Upper lobe of left lung (tissue), 6 donors: ENCODE data around the gene BPTF. TPM values are rescaled to one million over a fixed set of nuclear protein-coding genes. Genes with fewer than 3 reads are reported as not detected.

Experiments
- ATAC-seq, 2 donors: fragments of 200-7000 bp; cut with Tn5 transposase; one replicate each; pipeline ENCODE4 v1.9.1; 2022; ENCODE audit warnings: mild to moderate bottlenecking in 2 of 2, moderate library complexity in 2 of 2; ENCODE audit not compliant: low FRiP score in 2 of 2
- DNase-seq, 2 donors: peaks; one replicate each; pipeline ENCODE4 v3.0.0-alpha.2; 2019 to 2020
- H3K27ac ChIP-seq, 4 donors: fragments of 200-600 bp; sonication (generic); one replicate each; pipeline ENCODE4 v1.5.1; 2016 to 2019
- H3K27me3 ChIP-seq, 4 donors: fragments of 200-600 bp; sonication (generic); one replicate each; pipeline ENCODE4 v1.5.1; 2017 to 2019
- H3K36me3 ChIP-seq, 4 donors: fragments of 200-600 bp; sonication (generic); one replicate each; pipeline ENCODE4 v1.5.1; 2016 to 2019
- H3K4me1 ChIP-seq, 4 donors: fragments of 200-600 bp; sonication (generic); one replicate each; pipeline ENCODE4 v1.5.1; 2018 to 2019
- H3K4me3 ChIP-seq, 4 donors: fragments of 200-600 bp; sonication (generic); one replicate each; pipeline ENCODE4 v1.5.1; 2017 to 2019; ENCODE audit warnings: mild to moderate bottlenecking in 2 of 4, moderate library complexity in 1 of 4
- H3K9me3 ChIP-seq, 4 donors: fragments of 200-600 bp; sonication (generic); one replicate each; pipeline ENCODE4 v1.5.1; 2018 to 2019
- EP300 ChIP-seq, 4 donors: sonication (generic); formaldehyde crosslinking; IDR thresholded peaks; one replicate each; pipeline ENCODE4 v1.5.1; 2017; ENCODE audit warnings: antibody characterized with exemption in 4 of 4, control low read depth in 2 of 4
- POLR2A ChIP-seq, 4 donors: fragments of 450-650 bp; IDR thresholded peaks; one replicate each; pipeline ENCODE4 v1.5.1; 2016 to 2017; ENCODE audit warnings: antibody characterized with exemption in 4 of 4, mild to moderate bottlenecking in 2 of 4
- POLR2AphosphoS5 ChIP-seq, 2 donors: sonication (generic); formaldehyde crosslinking; IDR thresholded peaks; one replicate each; pipeline ENCODE4 v1.5.1; 2017; ENCODE audit warnings: antibody characterized with exemption in 2 of 2
- WGBS, 2 donors: methylation state at CpG; one replicate each; pipeline ENCODE4 v1.1.5; 2017 to 2018; 5-methylcytosine and 5-hydroxymethylcytosine counted together
- total RNA-seq, 6 donors: library from RNA; depleted of rRNA in 4 of 6; stranded (reverse); fragments of >200 nt in 4 of 6; gene quantifications; one replicate each; pipeline versions ENCODE4 v1.1.0 to v1.2.1, GENCODE V29; 2016 to 2021
- TF ChIP-seq, protein P1 (sequence below), 6 experiments: fragments of 450-650 bp in 4 of 6; fragments of 200-600 bp in 2 of 6; sonication (generic) in 2 of 6; IDR thresholded peaks; one replicate each; pipeline ENCODE4 v1.5.1; 2016 to 2019; ENCODE audit warnings: antibody characterized with exemption in 6 of 6
- donor health status: DM: no; HTN: no; CAD: no; lungs with moderate emphysema.
- donor health status: DM: no; HTN: yes; CAD: no; lungs with severe emphysema.

The BPTF gene
- total RNA-seq, 6 donors from 2014 or later, result 67.3 to 163 (median 79.7) TPM

GRCh38 chr17:67813803-67814180, 11.5 kb upstream of the BPTF start:
- Histone ChIP-seq H3K27ac (no peak overlapping the region), H3K4me3 (no peak overlapping the region), H3K36me3 (no peaks in the 10 kb centered on the region), H3K27me3 (no peaks in the 10 kb centered on the region), H3K9me3 (no peaks in the 10 kb centered on the region), H3K4me1 (no peaks in the 10 kb centered on the region)
- ATAC-seq (no peak), DNase-seq (no peak)
- WGBS, 2 donors, result 80 to 89% methylated on average over 5 of the region's 5 CpGs
- TF ChIP-seq, protein P1, sequence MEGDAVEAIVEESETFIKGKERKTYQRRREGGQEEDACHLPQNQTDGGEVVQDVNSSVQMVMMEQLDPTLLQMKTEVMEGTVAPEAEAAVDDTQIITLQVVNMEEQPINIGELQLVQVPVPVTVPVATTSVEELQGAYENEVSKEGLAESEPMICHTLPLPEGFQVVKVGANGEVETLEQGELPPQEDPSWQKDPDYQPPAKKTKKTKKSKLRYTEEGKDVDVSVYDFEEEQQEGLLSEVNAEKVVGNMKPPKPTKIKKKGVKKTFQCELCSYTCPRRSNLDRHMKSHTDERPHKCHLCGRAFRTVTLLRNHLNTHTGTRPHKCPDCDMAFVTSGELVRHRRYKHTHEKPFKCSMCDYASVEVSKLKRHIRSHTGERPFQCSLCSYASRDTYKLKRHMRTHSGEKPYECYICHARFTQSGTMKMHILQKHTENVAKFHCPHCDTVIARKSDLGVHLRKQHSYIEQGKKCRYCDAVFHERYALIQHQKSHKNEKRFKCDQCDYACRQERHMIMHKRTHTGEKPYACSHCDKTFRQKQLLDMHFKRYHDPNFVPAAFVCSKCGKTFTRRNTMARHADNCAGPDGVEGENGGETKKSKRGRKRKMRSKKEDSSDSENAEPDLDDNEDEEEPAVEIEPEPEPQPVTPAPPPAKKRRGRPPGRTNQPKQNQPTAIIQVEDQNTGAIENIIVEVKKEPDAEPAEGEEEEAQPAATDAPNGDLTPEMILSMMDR (IDR thresholded peaks at IDR 0.05), result no peak
- no peak for TF ChIP-seq EP300 (IDR thresholded peaks at IDR 0.05)
- TF ChIP-seq POLR2A (IDR thresholded peaks at IDR 0.05), result no peak
- no peak for TF ChIP-seq POLR2AphosphoS5 (IDR thresholded peaks at IDR 0.05)

DNA sequence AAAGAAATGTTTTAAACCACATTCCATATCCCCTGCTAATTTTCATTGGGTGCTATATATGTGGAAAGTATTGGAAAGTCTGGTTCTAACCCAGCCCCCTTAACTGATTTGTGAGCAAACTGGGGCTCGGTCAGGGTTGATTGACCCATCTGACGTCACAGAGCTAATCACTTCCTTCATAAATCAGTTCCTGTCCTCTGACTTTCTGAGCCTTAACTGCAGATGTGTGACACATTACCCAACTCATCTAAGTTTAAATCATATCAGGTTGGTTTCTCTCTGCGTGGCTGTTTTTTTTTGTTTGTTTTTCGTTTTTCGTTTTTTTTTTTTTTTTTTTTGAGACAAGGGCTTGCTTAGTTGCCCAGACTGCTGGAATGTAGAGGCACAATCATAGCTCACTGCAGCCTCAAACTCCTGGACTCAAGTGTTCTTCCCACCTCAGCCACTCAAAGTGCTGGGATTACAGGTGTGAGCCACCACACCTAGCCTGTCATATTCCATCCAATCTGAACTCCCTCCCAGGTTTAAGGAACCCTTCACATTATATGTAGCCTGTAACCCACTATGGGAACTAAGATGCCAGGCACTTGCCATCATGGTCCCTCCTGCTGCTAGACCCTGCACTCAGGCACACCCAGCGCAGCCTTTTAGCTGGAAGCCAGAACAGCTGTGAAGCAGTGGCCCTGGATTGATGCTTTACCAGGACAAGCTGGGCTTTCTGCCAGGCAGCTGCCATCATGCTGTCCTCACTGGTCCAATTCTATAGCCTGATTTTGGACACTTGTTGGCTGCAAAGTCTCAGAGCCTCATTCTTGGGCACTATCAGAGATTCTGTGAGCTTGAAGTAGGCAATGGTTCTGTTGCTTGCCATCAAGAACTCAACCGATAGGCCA, 6.9 kb upstream of the BPTF start:
- DNase-seq (no peak), ATAC-seq (no peak)
- no peaks in the 10 kb centered on the region for H3K36me3 ChIP-seq
- H3K9me3 ChIP-seq, result no peaks in the 10 kb centered on the region
- no peaks in the 10 kb centered on the region for H3K4me1 ChIP-seq
- H3K27ac ChIP-seq, result no peak overlapping the region
- no peak for TF ChIP-seq EP300 (IDR thresholded peaks at IDR 0.05)
- TF ChIP-seq POLR2AphosphoS5 (IDR thresholded peaks at IDR 0.05), result no peak
- TF ChIP-seq, protein P1 (IDR thresholded peaks at IDR 0.05), result no peak
- no peak for TF ChIP-seq POLR2A (IDR thresholded peaks at IDR 0.05)
- H3K4me3 ChIP-seq, result no peak overlapping the region
- no peaks in the 10 kb centered on the region for H3K27me3 ChIP-seq
- WGBS, 2 donors, result 53 to 77% methylated on average over 5 to 7 of the region's 7 CpGs

GRCh38 chr17:67819722-67820121, 5.6 kb upstream of the BPTF start:
- Histone ChIP-seq H3K4me3 (no peak overlapping the region), H3K36me3 (no peaks in the 10 kb centered on the region), H3K27ac (no peak overlapping the region), H3K27me3 (no peaks in the 10 kb centered on the region), H3K4me1 (peaks cover 3 to 5% (median 4%) of the 10 kb centered on the region in 4 donors), H3K9me3 (no peaks in the 10 kb centered on the region)
- ATAC-seq (no peak), DNase-seq (no peak)
- 95% methylated on average over 5 of the region's 5 CpGs for WGBS, 2 donors
- TF ChIP-seq POLR2A (IDR thresholded peaks at IDR 0.05), result no peak
- no peak for TF ChIP-seq POLR2AphosphoS5 (IDR thresholded peaks at IDR 0.05)
- TF ChIP-seq, protein P1 (IDR thresholded peaks at IDR 0.05), result no peak
- TF ChIP-seq EP300 (IDR thresholded peaks at IDR 0.05), result no peak

- H3K27ac ChIP-seq, result no peak overlapping the region
- peaks cover 3 to 12% (median 6%) of the 10 kb centered on the region in 4 donors for H3K4me1 ChIP-seq
- no peaks in the 10 kb centered on the region for H3K27me3 ChIP-seq
- H3K4me3 ChIP-seq, result no peak overlapping the region
- no peak for TF ChIP-seq POLR2A (IDR thresholded peaks at IDR 0.05)
- no peak for TF ChIP-seq POLR2AphosphoS5 (IDR thresholded peaks at IDR 0.05)
- TF ChIP-seq, protein P1 (IDR thresholded peaks at IDR 0.05), result no peak
- TF ChIP-seq EP300 (IDR thresholded peaks at IDR 0.05), result no peak
- DNase-seq (peak in 1 of 2 donors; percentile 33), ATAC-seq (no peak)
- WGBS, 2 donors, result 86 to 87% methylated on average over 12 of the region's 12 CpGs
- no peaks in the 10 kb centered on the region for H3K36me3 ChIP-seq
- H3K9me3 ChIP-seq, result no peaks in the 10 kb centered on the region
These were observed 3.4 kb upstream of the BPTF start for GRCh38 chr17:67821871-67822367.
